BLaER1 (cell line): ENCODE measurements around the gene RUFY3.
"Not testable (repeated sequence)": the region's sequence is repeated elsewhere in the genome, so short reads cannot be mapped to it uniquely, and the experiment has no call there.

Experiments used
- H3K27ac ChIP-seq: shearing (Covaris generic); formaldehyde crosslinking; 2 replicates; pipeline ENCODE4 v1.8.1; 2022
- H3K27me3 ChIP-seq: shearing (Covaris generic); formaldehyde crosslinking; 2 replicates; pipeline ENCODE4 v1.8.1; 2022
- H3K36me3 ChIP-seq: shearing (Covaris generic); formaldehyde crosslinking; 2 replicates; pipeline ENCODE4 v1.8.1; 2022
- H3K4me1 ChIP-seq: shearing (Covaris generic); formaldehyde crosslinking; 2 replicates; pipeline ENCODE4 v1.8.1; 2022
- H3K4me2 ChIP-seq: shearing (Covaris generic); formaldehyde crosslinking; 2 replicates; pipeline ENCODE4 v1.8.1; 2022
- H3K4me3 ChIP-seq: shearing (Covaris generic); formaldehyde crosslinking; 2 replicates; pipeline ENCODE4 v1.8.1; 2022
- H3K9ac ChIP-seq: shearing (Covaris generic); formaldehyde crosslinking; 2 replicates; pipeline ENCODE4 v1.8.1; 2022
- H3K9me3 ChIP-seq: shearing (Covaris generic); formaldehyde crosslinking; 2 replicates; pipeline ENCODE4 v1.8.1; 2022
- H4K20me1 ChIP-seq: shearing (Covaris generic); formaldehyde crosslinking; 2 replicates; pipeline ENCODE4 v1.8.1; 2022
- Cebpa-rat ChIP-seq: shearing (Covaris generic); IDR thresholded peaks from 2 replicates; pipeline ENCODE4 v1.8.1; 2022

The RUFY3 gene, protein sequence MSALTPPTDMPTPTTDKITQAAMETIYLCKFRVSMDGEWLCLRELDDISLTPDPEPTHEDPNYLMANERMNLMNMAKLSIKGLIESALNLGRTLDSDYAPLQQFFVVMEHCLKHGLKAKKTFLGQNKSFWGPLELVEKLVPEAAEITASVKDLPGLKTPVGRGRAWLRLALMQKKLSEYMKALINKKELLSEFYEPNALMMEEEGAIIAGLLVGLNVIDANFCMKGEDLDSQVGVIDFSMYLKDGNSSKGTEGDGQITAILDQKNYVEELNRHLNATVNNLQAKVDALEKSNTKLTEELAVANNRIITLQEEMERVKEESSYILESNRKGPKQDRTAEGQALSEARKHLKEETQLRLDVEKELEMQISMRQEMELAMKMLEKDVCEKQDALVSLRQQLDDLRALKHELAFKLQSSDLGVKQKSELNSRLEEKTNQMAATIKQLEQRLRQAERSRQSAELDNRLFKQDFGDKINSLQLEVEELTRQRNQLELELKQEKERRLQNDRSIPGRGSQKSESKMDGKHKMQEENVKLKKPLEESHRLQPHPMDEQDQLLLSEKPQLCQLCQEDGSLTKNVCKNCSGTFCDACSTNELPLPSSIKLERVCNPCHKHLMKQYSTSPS

DNA sequence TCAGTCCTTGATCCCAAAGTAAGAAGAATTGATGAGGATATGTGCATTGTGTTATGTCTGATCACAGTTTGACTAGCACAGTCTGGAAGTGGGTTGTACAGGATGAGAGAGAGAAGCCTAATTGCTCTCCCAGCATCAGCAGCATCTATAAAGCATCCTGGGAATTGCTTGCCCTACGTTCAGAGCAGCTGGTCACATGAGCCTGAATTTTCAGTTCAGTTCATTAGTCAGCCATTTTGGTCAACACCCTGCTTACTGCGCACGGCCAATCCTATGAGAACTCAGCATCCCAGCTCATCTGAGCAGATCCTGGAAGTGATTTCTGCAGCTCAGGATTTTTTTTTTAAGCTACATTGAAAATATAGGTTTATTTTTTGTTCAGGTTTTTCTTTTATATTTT lies at the start of gene RUFY3:
TSS of gene RUFY3 (plus strand) at position 218 of the 400 bp plus-strand sequence. CDS start 610 bp downstream, outside the sequence.
- H3K9me3 ChIP-seq: no peaks in the 10 kb centered on the region
- no peaks in the 10 kb centered on the region; the same call in 1 of the 2 replicates for H4K20me1 ChIP-seq
- no peak within 1 kb of the TSS for H3K27ac ChIP-seq
- H3K4me1 ChIP-seq: peaks cover 11% of the 10 kb centered on the region
- no peak for TF ChIP-seq Cebpa-rat
- H3K9ac ChIP-seq: no peak within 1 kb of the TSS
- H3K27me3 ChIP-seq: no peaks in the 10 kb centered on the region
- H3K36me3 ChIP-seq: no peaks in the 10 kb centered on the region
- H3K4me2 ChIP-seq: peak within 1 kb of the TSS; percentile 26; the same call in 1 of the 2 replicates
- no peak within 1 kb of the TSS for H3K4me3 ChIP-seq

DNA sequence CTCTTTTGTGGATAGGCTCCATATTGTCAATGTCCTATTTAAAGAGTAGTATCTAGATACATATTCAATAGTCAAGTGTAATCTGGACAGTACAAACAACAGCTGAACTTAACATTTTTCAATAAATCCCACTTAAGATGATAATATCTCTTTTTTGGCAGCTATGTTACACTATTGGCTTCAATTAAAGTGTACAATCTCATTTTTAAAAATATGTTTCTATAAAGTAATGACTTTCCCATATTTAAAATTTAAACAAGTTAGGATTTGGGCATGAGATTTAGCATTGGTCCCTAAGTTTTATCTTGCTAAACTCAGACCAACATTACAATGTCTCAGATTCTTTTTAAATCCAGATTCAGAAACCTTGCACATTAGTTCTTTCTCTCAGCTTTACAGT lies 47.6 kb upstream of the RUFY3 start:
- Histone ChIP-seq H3K9me3 (no peaks in the 10 kb centered on the region), H4K20me1 (no peaks in the 10 kb centered on the region), H3K4me3 (no peak overlapping the region), H3K9ac (no peak overlapping the region), H3K27me3 (no peaks in the 10 kb centered on the region), H3K36me3 (no peaks in the 10 kb centered on the region), H3K4me1 (peaks cover 46% of the 10 kb centered on the region), H3K4me2 (no peak overlapping the region), H3K27ac (no peak overlapping the region)
- no peak for TF ChIP-seq Cebpa-rat

DNA sequence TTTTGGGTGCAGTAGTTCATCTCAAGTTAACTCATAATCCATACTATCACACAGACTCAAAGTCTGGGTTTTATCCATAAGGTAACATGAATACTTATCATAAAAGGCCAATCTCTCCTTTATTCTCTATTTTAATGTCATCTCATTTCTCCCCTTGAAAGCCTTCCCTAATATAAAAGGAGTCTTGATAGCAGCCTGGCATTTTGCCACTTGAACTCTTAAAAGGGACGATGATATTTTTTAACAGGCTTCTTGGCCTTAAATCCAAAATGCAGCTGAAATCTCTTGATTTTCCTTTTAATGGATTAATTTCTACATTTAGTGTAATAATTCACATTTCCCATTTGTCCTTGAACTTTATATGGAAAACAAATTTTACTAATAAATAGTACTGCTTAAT lies 47.0 kb upstream of the RUFY3 start:
- H3K4me2 ChIP-seq: no peak overlapping the region
- no peak overlapping the region for H3K4me3 ChIP-seq
- H4K20me1 ChIP-seq: no peaks in the 10 kb centered on the region
- no peaks in the 10 kb centered on the region for H3K9me3 ChIP-seq
- TF ChIP-seq Cebpa-rat: no peak
- peaks cover 46% of the 10 kb centered on the region for H3K4me1 ChIP-seq
- no peak overlapping the region for H3K9ac ChIP-seq
- H3K27me3 ChIP-seq: no peaks in the 10 kb centered on the region
- H3K36me3 ChIP-seq: no peaks in the 10 kb centered on the region
- H3K27ac ChIP-seq: no peak overlapping the region

DNA sequence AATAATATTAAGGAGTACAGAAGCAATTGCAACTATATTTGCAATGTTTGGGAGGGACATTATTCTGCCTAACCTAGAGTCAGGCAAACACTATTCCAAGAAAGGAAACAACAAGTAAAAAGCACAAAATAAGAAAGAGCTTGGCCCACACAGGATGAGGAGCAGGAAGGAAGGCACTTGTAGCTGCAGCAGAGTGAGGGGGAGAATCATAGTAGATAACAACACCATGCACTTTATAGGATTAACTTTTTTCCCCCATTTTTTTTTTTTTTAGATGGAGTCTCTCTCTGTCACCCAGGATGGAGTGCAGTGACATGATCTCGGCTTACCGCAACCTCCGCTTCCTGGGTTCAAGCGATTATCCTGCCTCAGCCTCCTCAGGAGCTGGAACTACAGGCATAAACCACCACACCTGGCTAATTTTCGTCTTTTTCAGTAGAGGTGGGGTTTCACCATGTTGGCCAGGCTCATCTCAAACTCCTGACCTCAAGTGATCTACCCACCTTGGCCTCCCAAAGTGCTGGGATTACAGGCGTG lies 45.1 kb upstream of the RUFY3 start:
- Histone ChIP-seq H3K27ac (no peak overlapping the region), H3K9me3 (no peaks in the 10 kb centered on the region), H3K9ac (no peak overlapping the region), H3K4me1 (peaks cover 54% of the 10 kb centered on the region), H4K20me1 (no peaks in the 10 kb centered on the region), H3K4me3 (no peak overlapping the region), H3K4me2 (peak overlapping the region; percentile 63), H3K27me3 (no peaks in the 10 kb centered on the region), H3K36me3 (no peaks in the 10 kb centered on the region)
- TF ChIP-seq Cebpa-rat: no peak

DNA sequence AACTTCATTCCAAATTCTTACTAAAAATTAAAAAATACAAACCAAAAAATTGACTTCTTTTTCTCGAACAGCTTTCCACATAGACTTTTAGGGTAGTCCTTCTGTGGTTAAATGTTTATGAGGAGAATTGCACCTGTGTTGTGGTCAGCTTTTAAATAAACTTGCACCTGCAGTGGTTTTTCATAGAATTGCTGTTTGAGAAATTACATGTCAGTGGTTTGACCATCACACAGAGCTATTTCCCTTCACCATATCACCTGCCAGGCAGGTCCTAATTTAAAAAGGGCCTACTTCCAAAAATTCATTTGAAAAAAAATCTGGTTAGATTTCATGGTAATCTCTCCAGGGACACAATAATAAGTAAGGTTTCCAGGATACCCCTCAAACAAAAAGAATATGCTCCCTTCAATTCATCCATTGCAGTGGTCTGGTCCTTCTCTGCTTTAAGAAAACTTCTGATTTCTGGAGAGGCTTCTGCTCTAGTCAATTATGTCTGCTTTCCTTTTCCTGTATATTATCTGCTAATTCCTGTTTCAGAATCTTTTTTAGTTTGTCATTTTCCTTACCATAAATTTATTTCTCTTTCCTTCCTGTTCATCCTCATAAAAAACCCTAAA lies 43.3 kb upstream of the RUFY3 start:
- H3K4me2 ChIP-seq: peak overlapping the region; percentile 63
- H3K27ac ChIP-seq: no peak overlapping the region
- H3K4me1 ChIP-seq: peaks cover 54% of the 10 kb centered on the region

DNA sequence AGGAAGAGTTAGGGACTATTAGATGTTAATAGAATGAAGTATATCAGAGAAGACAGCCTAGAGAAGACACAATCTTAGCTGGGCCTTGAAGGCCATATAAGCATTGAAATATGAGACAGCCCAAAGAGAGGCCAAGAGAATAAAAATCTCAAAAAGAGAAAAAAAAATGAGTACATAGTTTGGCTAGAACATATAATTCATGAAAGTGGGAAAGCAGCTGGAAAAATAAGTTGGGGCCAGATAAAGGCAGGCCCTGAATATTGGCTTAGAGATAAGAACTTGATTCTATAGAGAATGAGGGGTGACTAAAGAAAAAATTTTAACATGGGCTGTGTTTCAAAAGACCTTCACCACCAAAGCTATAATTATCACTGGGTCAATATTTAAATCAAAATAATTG lies 40.8 kb upstream of the RUFY3 start:
- peaks cover 49% of the 10 kb centered on the region for H3K4me1 ChIP-seq
- no peak for TF ChIP-seq Cebpa-rat
- H3K4me3 ChIP-seq: no peak overlapping the region
- H3K27me3 ChIP-seq: no peaks in the 10 kb centered on the region
- H3K4me2 ChIP-seq: no peak overlapping the region
- no peaks in the 10 kb centered on the region for H3K36me3 ChIP-seq
- no peak overlapping the region for H3K9ac ChIP-seq
- H3K9me3 ChIP-seq: no peaks in the 10 kb centered on the region
- H3K27ac ChIP-seq: no peak overlapping the region
- H4K20me1 ChIP-seq: no peaks in the 10 kb centered on the region

More for the DNA sequence above, 43.3 kb upstream of the RUFY3 start:
- H3K4me3 ChIP-seq: no peak overlapping the region
- no peaks in the 10 kb centered on the region for H3K9me3 ChIP-seq
- no peaks in the 10 kb centered on the region for H3K27me3 ChIP-seq
- H4K20me1 ChIP-seq: no peaks in the 10 kb centered on the region
- no peak overlapping the region for H3K9ac ChIP-seq
- TF ChIP-seq Cebpa-rat: no peak
- H3K36me3 ChIP-seq: no peaks in the 10 kb centered on the region

DNA sequence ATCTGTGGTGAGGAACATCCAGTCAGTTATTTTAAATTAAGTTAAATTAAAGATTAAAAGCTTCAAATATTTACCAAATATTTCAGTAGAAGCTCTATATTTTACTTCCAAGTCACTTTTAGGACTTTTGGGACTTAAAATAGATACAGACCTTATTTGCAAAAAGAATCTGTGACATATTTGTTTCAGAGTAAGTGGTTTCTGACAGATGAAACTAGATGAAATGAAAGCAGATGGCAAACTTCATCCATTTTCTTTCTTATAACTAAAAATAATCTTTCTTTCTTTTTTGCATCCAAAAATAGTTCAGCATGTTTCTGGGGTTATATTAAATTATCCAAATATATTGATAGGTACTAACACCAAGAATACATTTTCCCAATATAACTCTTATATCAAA lies 40.1 kb upstream of the RUFY3 start:
- no peaks in the 10 kb centered on the region for H3K9me3 ChIP-seq
- no peak overlapping the region for H3K27ac ChIP-seq
- H4K20me1 ChIP-seq: no peaks in the 10 kb centered on the region
- no peaks in the 10 kb centered on the region for H3K36me3 ChIP-seq
- H3K27me3 ChIP-seq: no peaks in the 10 kb centered on the region
- no peak for TF ChIP-seq Cebpa-rat
- H3K4me1 ChIP-seq: peaks cover 41% of the 10 kb centered on the region
- H3K4me3 ChIP-seq: no peak overlapping the region
- no peak overlapping the region for H3K9ac ChIP-seq
- no peak overlapping the region for H3K4me2 ChIP-seq

DNA sequence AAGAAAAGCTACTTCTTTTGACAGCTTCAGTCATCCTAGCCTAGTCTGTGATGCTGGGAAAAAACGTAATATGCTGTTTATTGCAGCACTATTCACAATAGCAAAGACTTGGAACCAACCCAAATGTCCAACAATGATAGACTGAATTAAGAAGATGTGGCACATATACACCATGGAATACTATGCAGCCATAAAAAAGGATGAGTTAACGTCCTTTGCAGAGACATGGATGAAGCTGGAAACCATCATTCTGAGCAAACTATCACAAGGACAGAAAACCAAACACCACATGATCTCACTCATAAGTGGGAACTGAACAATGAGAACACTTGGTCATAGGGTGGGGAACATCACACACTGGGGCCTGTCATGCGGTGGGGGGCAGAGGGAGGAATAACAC lies 39.6 kb upstream of the RUFY3 start:
- H3K4me1 ChIP-seq: peaks cover 40% of the 10 kb centered on the region
- not testable (repeated sequence) for H3K9me3 ChIP-seq

DNA sequence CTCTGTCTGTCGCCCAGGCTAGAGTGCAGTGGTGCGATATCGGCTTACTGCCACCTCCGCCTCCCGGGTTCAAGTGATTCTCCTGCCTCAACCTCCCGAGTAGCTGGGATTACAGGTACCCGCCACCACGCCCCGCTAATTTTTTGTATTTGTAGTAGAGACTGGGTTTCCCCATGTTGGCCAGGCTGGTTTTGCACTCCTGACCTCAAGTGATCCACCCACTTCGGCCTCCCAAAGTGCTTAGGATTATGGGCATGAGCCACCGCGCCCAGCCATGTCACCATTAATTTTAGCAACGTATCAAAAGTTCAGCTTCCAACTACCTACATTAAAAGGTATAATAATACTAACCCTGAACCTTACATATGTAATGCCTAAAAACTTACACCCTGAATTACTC lies 34.4 kb upstream of the RUFY3 start:
- no peak for TF ChIP-seq Cebpa-rat
- H3K9me3 ChIP-seq: no peaks in the 10 kb centered on the region
- H3K36me3 ChIP-seq: peaks cover 11% of the 10 kb centered on the region; the same call in 1 of the 2 replicates
- no peaks in the 10 kb centered on the region for H3K27me3 ChIP-seq
- peak overlapping the region; percentile 85 for H3K4me3 ChIP-seq
- H3K9ac ChIP-seq: peak overlapping the region; percentile 92
- peaks cover 38% of the 10 kb centered on the region for H4K20me1 ChIP-seq
- H3K4me2 ChIP-seq: peak overlapping the region; percentile 84
- peak overlapping the region; percentile 94 for H3K27ac ChIP-seq
- peaks cover 44% of the 10 kb centered on the region for H3K4me1 ChIP-seq

More for the DNA sequence above, 39.6 kb upstream of the RUFY3 start:
- H4K20me1 ChIP-seq, H3K4me2 ChIP-seq, H3K27ac ChIP-seq, H3K36me3 ChIP-seq, H3K27me3 ChIP-seq, H3K4me3 ChIP-seq, H3K9ac ChIP-seq: not testable (repeated sequence)
